GM12878 (cell line): ENCODE measurements around the gene RSPO3. TPM values are rescaled to one million over a fixed set of nuclear protein-coding genes. Genes with fewer than 3 reads are reported as not detected.
A peak's percentile ranks its signal among the peaks of the same experiment; 100 is the strongest.

Experiments used
- ATAC-seq: fragments of 200-7000 bp; cut with Tn5 transposase; 3 replicates; pipeline ENCODE4 v1.9.1; 2020; ENCODE audit warnings: mild to moderate bottlenecking, moderate library complexity
- BruUV-seq: library from RNA; stranded (reverse); fragments of 400-500 nt; replicated peaks from 2 replicates; lab custom pipeline; 2021; lab: Mats Ljungman, UMichigan
- CTCF ChIA-PET: fragments of 300-600 bp; sonication (Branson Sonifier 250); formaldehyde crosslinking; extraction: SDS; loops from one replicate; lab custom pipeline; 2021; ENCODE audit warnings: inconsistent platforms; lab: Yijun Ruan, JAX
- POLR2A ChIA-PET: fragments of 350-600 bp; formaldehyde crosslinking; extraction: SDS; loops from one replicate; lab custom pipeline; 2021; ENCODE audit warnings: inconsistent platforms; lab: Charles Lee
- RAD21 ChIA-PET: fragments of 300-600 bp; sonication (Branson Sonifier 250); formaldehyde crosslinking; loops from one replicate; lab custom pipeline; 2023; ENCODE audit warnings: antibody characterized with exemption; ENCODE audit not compliant: unreplicated experiment; lab: Charles Lee
- SMC1A ChIA-PET: fragments of 300-600 bp; sonication (Branson Sonifier 250); formaldehyde crosslinking; loops from one replicate; lab custom pipeline; 2023; ENCODE audit not compliant: unreplicated experiment, uncharacterized antibody; lab: Charles Lee
- DNase-seq: peaks from one replicate; pipeline ENCODE4 v3.0.0-alpha.2; 2011; ENCODE audit warnings: low read depth, low spot score
- FAIRE-seq: peaks from 3 replicates; lab custom pipeline; 2011; peaks lifted over from hg19 to GRCh38; lab: Jason Lieb, UNC
- H2AFZ ChIP-seq: 2 replicates; pipeline ENCODE4 v1.6.0; 2011; ENCODE audit warnings: low read depth, low read length, control low read depth; ENCODE audit not compliant: control insufficient read depth
- H3K27ac ChIP-seq: 2 replicates; pipeline ENCODE4 v1.5.1; 2011; ENCODE audit warnings: control low read depth; ENCODE audit not compliant: control insufficient read depth, insufficient read depth
- H3K27me3 ChIP-seq, 2 experiments: replicated peaks in 1 of 2; 2 replicates each; pipeline versions ENCODE4 v1.6.0 to v1.6.1; 2011; ENCODE audit warnings: low read length in 1 of 2; ENCODE audit not compliant: control insufficient read depth in 2 of 2, insufficient read depth in 2 of 2
- H3K36me3 ChIP-seq, 2 experiments: 2 replicates each; pipeline ENCODE4 v1.5.1; 2011; ENCODE audit warnings: low read length in 1 of 2; ENCODE audit not compliant: control insufficient read depth in 2 of 2, insufficient read depth in 2 of 2
- H3K4me1 ChIP-seq: 2 replicates; pipeline ENCODE4 v1.6.1; 2011; ENCODE audit warnings: mild to moderate bottlenecking, low read length, moderate library complexity, mixed read lengths; ENCODE audit not compliant: control insufficient read depth, insufficient read depth
- H3K4me2 ChIP-seq: 2 replicates; pipeline ENCODE4 v1.6.0; 2011; ENCODE audit warnings: control low read depth; ENCODE audit not compliant: control insufficient read depth, insufficient read depth
- H3K4me3 ChIP-seq: fragments of 200-600 bp; sonication (generic); 2 replicates; pipeline ENCODE4 v1.5.1; 2016
- H3K79me2 ChIP-seq: 2 replicates; pipeline ENCODE4 v1.6.0; 2011; ENCODE audit warnings: low read length; ENCODE audit not compliant: control insufficient read depth, insufficient read depth
- H3K9ac ChIP-seq: 2 replicates; pipeline ENCODE4 v1.8.0; 2011; ENCODE audit warnings: low read length, control low read depth, mixed read lengths; ENCODE audit not compliant: control insufficient read depth, insufficient read depth
- H3K9me3 ChIP-seq: replicated peaks from 3 replicates; pipeline ENCODE4 v1.5.1; 2011; ENCODE audit warnings: mild to moderate bottlenecking, low read length; ENCODE audit not compliant: control insufficient read depth, insufficient read depth
- H4K20me1 ChIP-seq: 2 replicates; pipeline ENCODE4 v1.6.0; 2011; ENCODE audit not compliant: control insufficient read depth, insufficient read depth
- EED ChIP-seq: sonication (generic); IDR thresholded peaks from 2 replicates; pipeline ENCODE4 v1.6.1; 2016; ENCODE audit warnings: antibody characterized with exemption, low read depth
- EZH2 ChIP-seq: IDR thresholded peaks from 2 replicates; pipeline ENCODE4 v1.6.1; 2012; ENCODE audit warnings: low read depth, mild to moderate bottlenecking, control low read depth, inconsistent platforms, low read length, borderline replicate concordance; ENCODE audit not compliant: control insufficient read depth
- HDAC6 ChIP-seq: fragments of 200-600 bp; sonication (generic); IDR thresholded peaks from one replicate; pipeline ENCODE4 v1.8.0; 2017; ENCODE audit warnings: antibody characterized with exemption; ENCODE audit not compliant: unreplicated experiment
- NFIC ChIP-seq: IDR thresholded peaks from 2 replicates; pipeline ENCODE4 v1.6.1; 2012; ENCODE audit warnings: low read depth, mild to moderate bottlenecking, inconsistent platforms, low read length, moderate library complexity
- NR2F1 ChIP-seq: fragments of 450-650 bp; conservative IDR thresholded peaks from 2 replicates; pipeline ENCODE4 v1.6.1; 2017; ENCODE audit warnings: mild to moderate bottlenecking
- SREBF2 ChIP-seq: IDR thresholded peaks from 2 replicates; pipeline ENCODE4 v1.6.1; 2012; ENCODE audit warnings: mild to moderate bottlenecking, low read length
- SUZ12 ChIP-seq: fragments of 200-600 bp; sonication (generic); IDR thresholded peaks from one replicate; pipeline ENCODE4 v1.6.1; 2018; ENCODE audit warnings: antibody characterized with exemption, mild to moderate bottlenecking; ENCODE audit not compliant: unreplicated experiment
- ZNF24 ChIP-seq: fragments of 450-650 bp; IDR thresholded peaks from 2 replicates; pipeline ENCODE4 v1.6.1; 2017; ENCODE audit warnings: antibody characterized with exemption, mild to moderate bottlenecking
- ZNF274 ChIP-seq: IDR thresholded peaks from one replicate; pipeline ENCODE4 v1.8.0; 2011; ENCODE audit not compliant: insufficient read length, insufficient read depth
- WGBS: methylation state at CpG from one replicate; pipeline ENCODE4 v1.1.6; 2016; ENCODE audit warnings: low lambda C conversion rate; ENCODE audit not compliant: insufficient replicate concordance, insufficient coverage; ENCODE audit errors: missing lambda C conversion rate; 5-methylcytosine and 5-hydroxymethylcytosine counted together
- in situ Hi-C: fragments of 300-500 bp; cut with MboI; formaldehyde crosslinking; loops from 9 replicates; pipeline ENCODE4 v1.14.3; 2018; ENCODE audit warnings: mixed read lengths
- intact Hi-C: fragments of 100-400 bp; cut with micrococcal nuclease; formaldehyde crosslinking; loops from one replicate; pipeline ENCODE4 v1.14.2; 2022; ENCODE audit not compliant: unreplicated experiment
- polyA plus RNA-seq, 11 experiments: library from polyadenylated mRNA; depleted of rRNA in 4 of 11; unstranded in 6 of 11; stranded (reverse) in 5 of 11; fragments of >200 nt; fragmentation: Nextera tagmentation in 4 of 11; fragmentation: Illumina TruSeq in 1 of 11; extraction: Ambion mirVana in 4 of 11; extraction: Trizol in 1 of 11; gene quantifications; 1 replicate in 1 of 11; 2 replicates in 10 of 11; pipeline versions ENCODE4 v1.2.1 to v1.2.3, GENCODE V29; 2011 to 2016; ENCODE audit warnings: inconsistent platforms in 2 of 11, missing spikeins in 2 of 11, low read depth in 1 of 11
- total RNA-seq, 4 experiments: library from RNA; depleted of rRNA in 3 of 4; stranded (reverse); fragments of >200 nt in 3 of 4; fragmentation: Illumina TruSeq in 1 of 4; extraction: Trizol in 1 of 4; gene quantifications; 2 replicates each; pipeline versions ENCODE4 v1.2.1 to v1.2.3, GENCODE V29; 2013 to 2021

The RSPO3 gene
- total and polyA plus RNA-seq, 10 of the 15 experiments (the other 5 are each of a cell fraction or from before 2014, with no cell fraction given), result 0.16 TPM; not detected in 9

- intact Hi-C loops, result no loop called here
- H4K20me1 ChIP-seq, result no peaks in the 10 kb centered on the region
- RAD21 ChIA-PET, result interaction anchor here (0.6 kb wide), 1 partner anchor 1147 kb away, joined by 3 read pairs; no protein-coding TSS in a partner anchor
- no peak overlapping the region for H3K27ac ChIP-seq
- H3K36me3 ChIP-seq, result no peaks in the 10 kb centered on the region
- H3K9me3 ChIP-seq, result no peaks in the 10 kb centered on the region
- ATAC-seq (no peak), FAIRE-seq (no peak)
- H3K9ac ChIP-seq, result no peak overlapping the region
- no peaks in the 10 kb centered on the region for H3K79me2 ChIP-seq
- POLR2A ChIA-PET, result no interaction called here
- no peak overlapping the region for H2AFZ ChIP-seq
- no peak for TF ChIP-seq NR2F1
- no peak for TF ChIP-seq EED
- TF ChIP-seq NFIC, result no peak
- TF ChIP-seq ZNF24, result no peak
- no peak for TF ChIP-seq ZNF274
- TF ChIP-seq, all 136 proteins: peak for 0
- in situ Hi-C loops, result loop anchor here (25.0 kb wide), 1 partner anchor 1356 kb away; no protein-coding TSS in a partner anchor
- Histone ChIP-seq H3K4me2 (no peak overlapping the region), H3K4me3 (no peak overlapping the region), H3K4me1 (peaks cover 5% of the 10 kb centered on the region), H3K27me3 (peaks cover 9 to 27% of the 10 kb centered on the region in 2 experiments)
- BruUV-seq, result no TSS peak
- no peak for DNase-seq
- ChIA-PET SMC1A (no interaction called here), CTCF (no interaction called here)
- 2% methylated on average over 15 of the region's 19 CpGs for WGBS
Measured at GRCh38 chr6:127117979-127118297, 533 bp upstream of the RSPO3 start.

DNA sequence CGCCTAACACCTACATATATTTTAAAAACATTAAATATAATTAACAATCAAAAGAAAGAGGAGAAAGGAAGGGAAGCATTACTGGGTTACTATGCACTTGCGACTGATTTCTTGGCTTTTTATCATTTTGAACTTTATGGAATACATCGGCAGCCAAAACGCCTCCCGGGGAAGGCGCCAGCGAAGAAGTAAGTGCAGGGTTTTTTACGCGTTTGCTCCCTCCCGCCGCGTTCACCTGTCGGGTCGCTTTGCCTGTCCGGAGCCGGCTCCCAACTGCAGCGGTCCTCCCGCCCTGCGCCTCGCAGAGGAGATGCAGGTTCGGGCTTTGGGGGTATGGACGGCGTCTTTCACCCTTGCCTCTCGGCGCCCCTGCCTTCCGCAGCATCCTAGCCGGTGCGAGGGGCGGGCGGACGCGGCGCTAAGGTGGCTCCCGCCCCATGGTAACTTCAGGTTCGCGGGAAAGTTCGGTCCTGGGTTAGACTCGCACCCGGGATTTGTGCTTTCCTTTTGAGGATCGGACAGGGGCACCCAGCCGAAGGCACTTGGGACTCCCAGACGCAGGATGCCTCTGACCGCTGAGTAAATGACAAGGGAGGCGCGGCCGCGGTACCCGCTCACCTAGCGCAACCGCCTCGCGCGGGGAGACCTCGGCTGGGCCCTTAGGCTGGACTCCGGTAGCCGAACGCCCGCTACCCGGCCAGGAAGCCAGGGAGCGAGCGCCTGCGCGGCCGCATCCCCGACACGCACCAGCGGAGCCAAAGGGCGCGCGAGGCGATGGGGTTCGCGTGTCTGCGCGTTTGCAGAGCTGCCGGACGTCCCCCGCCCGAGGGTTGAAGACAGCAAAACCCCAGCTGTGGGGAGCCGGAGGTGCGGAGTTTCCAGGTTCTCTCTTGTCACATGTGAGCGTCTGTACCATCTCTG, 891 bp downstream of the RSPO3 start:
- H2AFZ ChIP-seq, result peak overlapping the region; percentile 23
- no TSS peak for BruUV-seq
- no peaks in the 10 kb centered on the region for H3K36me3 ChIP-seq
- ChIA-PET RAD21 (interaction anchor here (1.7 kb wide), 1 partner anchor 315 kb away, joined by 4 read pairs; no protein-coding TSS in a partner anchor), CTCF (no interaction called here), SMC1A (interaction anchor here (2.7 kb wide), 1 partner anchor 315 kb away, joined by 9 read pairs; no protein-coding TSS in a partner anchor)
- H3K4me3 ChIP-seq, result peak overlapping the region; percentile 44; the same call in 1 of the 2 replicates
- ATAC-seq (peak; percentile 64), DNase-seq (no peak), FAIRE-seq (no peak)
- no peak overlapping the region for H3K27ac ChIP-seq
- H3K9me3 ChIP-seq, result no peaks in the 10 kb centered on the region
- in situ Hi-C loops, result loop anchor here (5.0 to 25.0 kb wide), 3 partner anchors 317 to 1357 kb away; no protein-coding TSS in a partner anchor
- intact Hi-C loops, result loop anchor here (2.0 to 5.0 kb wide), 3 partner anchors 1087 to 1807 kb away; no protein-coding TSS in a partner anchor
- H3K27me3 ChIP-seq, result peaks cover 9 to 27% of the 10 kb centered on the region in 2 experiments
- H3K4me1 ChIP-seq, result peaks cover 5% of the 10 kb centered on the region
- peak overlapping the region; percentile 79 for H3K4me2 ChIP-seq
- 2% methylated on average over 77 of the region's 82 CpGs for WGBS
- H3K9ac ChIP-seq, result no peak overlapping the region
- H4K20me1 ChIP-seq, result no peaks in the 10 kb centered on the region
- TF ChIP-seq EZH2 (0 out of 2 replicates have a peak, but pooled peaks have one; percentile 82), SUZ12 (peak; percentile 89), HDAC6 (peak; percentile 66), SREBF2 (no peak)
- TF ChIP-seq, all 136 proteins: peak for 3
- POLR2A ChIA-PET, result no interaction called here
- H3K79me2 ChIP-seq, result no peaks in the 10 kb centered on the region
